Neuronal stem cell (in vitro differentiated cells): ENCODE data around the gene BFSP1.

ENCODE experiments used
- DNase-seq: peaks from one replicate; pipeline ENCODE4 v3.0.0-alpha.2; 2013; ENCODE audit warnings: low spot score
- H2AFZ ChIP-seq: one replicate; pipeline ENCODE4 v1.6.1; 2013; ENCODE audit warnings: mild to moderate bottlenecking, low read length, inconsistent platforms
- H2AK5ac ChIP-seq: 2 replicates; pipeline ENCODE4 v1.6.1; 2013; ENCODE audit warnings: low read depth, mild to moderate bottlenecking, inconsistent platforms, low read length, moderate library complexity, mixed read lengths
- H2BK120ac ChIP-seq: 2 replicates; pipeline ENCODE4 v1.6.1; 2013; ENCODE audit warnings: low read depth, mild to moderate bottlenecking, inconsistent platforms, low read length, moderate library complexity, mixed read lengths
- H2BK12ac ChIP-seq: one replicate; pipeline ENCODE4 v1.6.1; 2013; ENCODE audit warnings: low read length, inconsistent platforms
- H2BK15ac ChIP-seq: 2 replicates; pipeline ENCODE4 v1.6.1; 2013; ENCODE audit warnings: mild to moderate bottlenecking, low read length, inconsistent platforms, mixed read lengths
- H2BK5ac ChIP-seq: one replicate; pipeline ENCODE4 v1.6.1; 2013; ENCODE audit warnings: inconsistent platforms, mild to moderate bottlenecking, low read length, moderate library complexity
- H3K14ac ChIP-seq: one replicate; pipeline ENCODE4 v1.6.1; 2013; ENCODE audit warnings: low read length, inconsistent platforms
- H3K18ac ChIP-seq: 2 replicates; pipeline ENCODE4 v1.6.1; 2013; ENCODE audit warnings: low read length, inconsistent platforms
- H3K23ac ChIP-seq: 2 replicates; pipeline ENCODE4 v1.6.1; 2013; ENCODE audit warnings: low read depth, mild to moderate bottlenecking, mixed read lengths, low read length, inconsistent platforms; ENCODE audit not compliant: poor library complexity
- H3K27ac ChIP-seq: replicated peaks from 3 replicates; pipeline ENCODE4 v1.5.1; 2013; ENCODE audit warnings: low read length, inconsistent platforms
- H3K27me3 ChIP-seq, 3 experiments: 2 replicates each; pipeline ENCODE4 v1.6.1; 2013; ENCODE audit warnings: low read length in 3 of 3, mild to moderate bottlenecking in 2 of 3, inconsistent platforms in 1 of 3, low read depth in 1 of 3, mixed read lengths in 1 of 3, moderate library complexity in 1 of 3; ENCODE audit not compliant: control insufficient read depth in 3 of 3, insufficient read depth in 3 of 3
- H3K36me3 ChIP-seq, 2 donors: replicated peaks in 1 of 2; 2 replicates each; pipeline ENCODE4 v1.6.1; 2013; ENCODE audit warnings: low read length in 2 of 2; ENCODE audit not compliant: control insufficient read depth in 2 of 2, insufficient read depth in 2 of 2
- H3K4ac ChIP-seq: 2 replicates; pipeline ENCODE4 v1.6.1; 2013; ENCODE audit warnings: inconsistent platforms, mild to moderate bottlenecking, low read length, moderate library complexity
- H3K4me1 ChIP-seq, 2 donors: 1 replicate in 1 of 2; 2 replicates in 1 of 2; pipeline ENCODE4 v1.6.1; 2013; ENCODE audit warnings: low read length in 2 of 2, low read depth in 1 of 2; ENCODE audit not compliant: control insufficient read depth in 2 of 2, insufficient read depth in 1 of 2
- H3K4me2 ChIP-seq: one replicate; pipeline ENCODE4 v1.6.1; 2013; ENCODE audit warnings: mild to moderate bottlenecking, low read length, inconsistent platforms; ENCODE audit not compliant: insufficient read depth, poor library complexity, severe bottlenecking
- H3K4me3 ChIP-seq, 2 donors: 2 replicates each; pipeline ENCODE4 v1.5.1; 2013; ENCODE audit warnings: low read length in 2 of 2, mild to moderate bottlenecking in 2 of 2, inconsistent platforms in 1 of 2, moderate library complexity in 1 of 2
- H3K79me1 ChIP-seq: one replicate; pipeline ENCODE4 v1.6.1; 2013; ENCODE audit warnings: low read depth, mild to moderate bottlenecking, inconsistent platforms, low read length, moderate library complexity
- H3K9ac ChIP-seq: one replicate; pipeline ENCODE4 v1.6.1; 2013; ENCODE audit warnings: mild to moderate bottlenecking, low read depth, low read length, inconsistent platforms; ENCODE audit not compliant: poor library complexity
- H3K9me3 ChIP-seq, 2 donors: replicated peaks in 1 of 2; 2 replicates each; pipeline versions ENCODE3 to v1.6.1; 2013; ENCODE audit warnings: low read length in 2 of 2, mild to moderate bottlenecking in 2 of 2, inconsistent platforms in 1 of 2, low read depth in 1 of 2, mixed read lengths in 1 of 2, moderate library complexity in 1 of 2; ENCODE audit not compliant: control insufficient read depth in 2 of 2, insufficient read depth in 1 of 2
- H4K8ac ChIP-seq: one replicate; pipeline ENCODE4 v1.6.1; 2013; ENCODE audit warnings: low read depth, mild to moderate bottlenecking, inconsistent platforms, low read length, moderate library complexity
- H4K91ac ChIP-seq: one replicate; pipeline ENCODE4 v1.6.1; 2013; ENCODE audit warnings: low read length, low read depth, mild to moderate bottlenecking, inconsistent platforms; ENCODE audit not compliant: poor library complexity
- WGBS, 2 donors: extraction: QIAGEN DNeasy Blood & Tissue Kit; methylation state at CpG; one replicate each; pipeline ENCODE4 v1.1.7; 2013; ENCODE audit warnings: missing lambda C conversion rate in 2 of 2, mixed read lengths in 1 of 2; ENCODE audit not compliant: insufficient read length in 2 of 2, insufficient replicate concordance in 1 of 2; ENCODE audit errors: extremely low coverage in 2 of 2; 5-methylcytosine and 5-hydroxymethylcytosine counted together

The BFSP1 gene

DNA sequence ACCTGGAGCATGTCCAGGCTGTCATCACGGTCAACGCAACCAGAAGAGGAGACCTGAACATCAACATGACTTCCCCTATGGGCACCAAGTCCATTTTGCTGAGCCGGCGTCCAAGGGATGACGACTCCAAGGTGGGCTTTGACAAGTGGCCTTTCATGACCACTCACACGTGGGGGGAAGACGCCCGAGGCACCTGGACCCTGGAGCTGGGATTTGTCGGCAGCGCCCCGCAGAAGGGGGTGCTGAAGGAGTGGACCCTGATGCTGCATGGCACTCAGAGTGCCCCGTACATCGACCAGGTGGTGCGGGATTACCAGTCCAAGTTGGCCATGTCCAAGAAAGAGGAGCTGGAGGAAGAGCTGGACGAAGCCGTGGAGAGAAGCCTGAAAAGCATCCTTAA, 49.5 kb downstream of the BFSP1 start:
- Histone ChIP-seq H4K8ac (no peak overlapping the region), H3K4me1 (no peaks in the 10 kb centered on the region), H3K9ac (no peak overlapping the region), H3K18ac (peak overlapping the region; percentile 53), H2BK12ac (no peak overlapping the region), H3K14ac (peak overlapping the region; percentile 5), H2BK5ac (peak overlapping the region; percentile 14), H4K91ac (no peak overlapping the region), H3K27ac (no peak overlapping the region), H2BK15ac (no peak overlapping the region), H2BK120ac (no peak overlapping the region), H3K9me3 (no peaks in the 10 kb centered on the region), H3K23ac (no peak overlapping the region), H3K4me3 (peak overlapping the region in 1 of 2 donors; percentile 11), H3K4me2 (no peak overlapping the region), H3K36me3 (no peaks in the 10 kb centered on the region), H2AFZ (no peak overlapping the region), H3K4ac (no peak overlapping the region), H3K27me3 (no peaks in the 10 kb centered on the region), H2AK5ac (no peak overlapping the region), H3K79me1 (no peaks in the 10 kb centered on the region)
- no CpG with 5 or more reads among the region's 16 CpGs for WGBS, 2 donors
- DNase-seq, result no peak

DNA sequence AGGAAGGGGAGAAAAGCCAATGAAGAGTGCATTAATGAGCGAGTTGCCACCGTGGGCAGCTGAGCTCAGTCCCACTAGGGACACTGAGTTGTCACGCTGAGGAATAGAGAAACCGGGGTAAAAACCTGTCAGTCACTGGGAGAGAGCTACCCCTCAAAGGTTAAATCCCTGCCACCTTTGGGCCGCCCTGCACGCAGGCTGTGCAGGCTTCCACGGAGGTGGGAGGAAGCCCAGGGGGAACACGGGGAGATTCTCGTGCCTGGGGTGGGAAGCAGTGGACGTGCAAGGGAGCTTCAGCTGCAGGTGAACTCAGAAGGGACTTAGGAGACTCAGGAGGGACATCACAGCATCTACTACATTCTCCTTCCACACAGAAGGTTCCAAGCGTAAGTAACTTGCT, 50.5 kb downstream of the BFSP1 start:
- no peak overlapping the region for H4K8ac ChIP-seq
- H3K18ac ChIP-seq, result peak overlapping the region; percentile 33
- no peaks in the 10 kb centered on the region for H3K4me1 ChIP-seq
- no peaks in the 10 kb centered on the region for H3K9me3 ChIP-seq
- no peak overlapping the region for H2BK5ac ChIP-seq
- no peak overlapping the region for H3K4me2 ChIP-seq
- H2BK12ac ChIP-seq, result no peak overlapping the region
- no peak overlapping the region for H3K9ac ChIP-seq
- H3K14ac ChIP-seq, result no peak overlapping the region
- H3K27ac ChIP-seq, result no peak overlapping the region
- no peaks in the 10 kb centered on the region for H3K27me3 ChIP-seq
- H2BK15ac ChIP-seq, result no peak overlapping the region
- DNase-seq, result no peak
- WGBS, 2 donors, result no CpG with 5 or more reads among the region's 11 CpGs
- H3K36me3 ChIP-seq, result no peaks in the 10 kb centered on the region
- H3K79me1 ChIP-seq, result no peaks in the 10 kb centered on the region
- no peak overlapping the region for H4K91ac ChIP-seq
- H3K4me3 ChIP-seq, result no peak overlapping the region
- no peak overlapping the region for H3K4ac ChIP-seq
- no peak overlapping the region for H2BK120ac ChIP-seq
- no peak overlapping the region for H2AK5ac ChIP-seq
- no peak overlapping the region for H3K23ac ChIP-seq
- no peak overlapping the region for H2AFZ ChIP-seq

DNA sequence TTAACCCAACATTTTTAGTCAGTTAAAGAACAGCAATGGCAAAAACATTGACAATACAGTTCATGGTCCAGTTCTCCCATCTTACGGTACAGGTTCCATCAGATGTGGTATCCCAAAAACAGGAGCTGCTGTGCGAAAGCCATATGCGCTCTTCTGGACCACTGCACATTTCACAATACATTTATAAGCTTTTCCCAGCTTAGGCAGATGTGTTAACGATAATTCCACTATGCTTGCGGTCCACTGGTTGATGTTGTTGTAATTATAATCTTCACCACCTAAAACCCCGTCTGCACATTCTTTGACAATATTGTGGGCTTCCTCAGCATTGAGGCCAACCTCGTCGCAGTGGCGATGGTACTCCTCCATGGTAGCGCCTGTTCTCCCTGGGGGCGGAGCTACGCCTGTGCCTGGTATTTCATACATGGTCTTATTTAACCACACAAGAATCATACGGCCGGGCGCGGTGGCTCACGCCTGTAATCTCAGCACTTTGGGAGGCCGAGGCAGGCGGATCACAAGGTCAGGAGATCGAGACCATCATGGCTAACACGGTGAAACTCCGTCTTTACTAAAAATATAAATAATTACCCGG, 52.0 kb downstream of the BFSP1 start:
- Histone ChIP-seq H4K91ac (no peak overlapping the region), H2BK120ac (no peak overlapping the region), H3K4me2 (no peak overlapping the region), H3K4me1 (no peaks in the 10 kb centered on the region), H3K27ac (no peak overlapping the region), H3K27me3 (no peaks in the 10 kb centered on the region), H3K9me3 (no peaks in the 10 kb centered on the region), H3K4ac (no peak overlapping the region), H3K9ac (no peak overlapping the region), H3K18ac (no peak overlapping the region), H3K4me3 (no peak overlapping the region), H2BK15ac (no peak overlapping the region), H2AFZ (no peak overlapping the region), H3K14ac (no peak overlapping the region), H2BK12ac (no peak overlapping the region), H2AK5ac (no peak overlapping the region), H3K79me1 (no peaks in the 10 kb centered on the region), H4K8ac (no peak overlapping the region), H3K36me3 (no peaks in the 10 kb centered on the region), H3K23ac (no peak overlapping the region), H2BK5ac (no peak overlapping the region)
- no CpG with 5 or more reads among the region's 23 CpGs for WGBS, 2 donors
- no peak for DNase-seq

DNA sequence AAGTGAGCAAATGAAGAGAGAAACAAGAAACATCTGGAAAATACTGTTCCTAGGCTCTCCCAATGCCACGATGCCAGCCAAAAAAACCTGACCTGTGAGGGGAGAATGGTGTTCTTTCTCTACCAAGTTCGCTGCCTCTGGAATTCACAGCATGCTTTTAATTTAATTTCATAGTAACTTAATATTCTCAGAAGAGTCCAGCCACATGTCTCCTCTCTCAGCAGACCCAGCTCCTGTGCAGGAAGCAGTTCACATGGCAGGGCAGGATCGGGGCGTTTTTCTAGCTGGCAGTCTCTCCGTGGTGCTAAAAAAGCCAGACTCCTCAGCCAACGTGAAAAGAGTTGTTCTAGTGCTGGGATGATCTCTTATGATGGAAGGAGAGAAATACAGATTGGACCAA, 57.5 kb downstream of the BFSP1 start:
- Histone ChIP-seq H3K79me1 (no peaks in the 10 kb centered on the region), H2BK120ac (no peak overlapping the region), H2BK12ac (no peak overlapping the region), H3K4me2 (no peak overlapping the region), H2AFZ (no peak overlapping the region), H2BK15ac (no peak overlapping the region), H3K27ac (no peak overlapping the region), H3K36me3 (no peaks in the 10 kb centered on the region), H4K8ac (no peak overlapping the region), H3K23ac (no peak overlapping the region), H4K91ac (no peak overlapping the region), H3K9me3 (no peaks in the 10 kb centered on the region), H3K18ac (no peak overlapping the region), H3K4me3 (no peak overlapping the region), H3K4ac (no peak overlapping the region), H3K27me3 (peaks cover 0 to 4% (median 0%) of the 10 kb centered on the region in 3 experiments), H2AK5ac (no peak overlapping the region), H3K14ac (no peak overlapping the region), H2BK5ac (no peak overlapping the region), H3K4me1 (no peaks in the 10 kb centered on the region), H3K9ac (no peak overlapping the region)
- DNase-seq, result no peak
- no CpG with 5 or more reads among the region's 6 CpGs for WGBS, 2 donors
